Measurements from ENCODE around the gene SAPCD2.

DNA sequence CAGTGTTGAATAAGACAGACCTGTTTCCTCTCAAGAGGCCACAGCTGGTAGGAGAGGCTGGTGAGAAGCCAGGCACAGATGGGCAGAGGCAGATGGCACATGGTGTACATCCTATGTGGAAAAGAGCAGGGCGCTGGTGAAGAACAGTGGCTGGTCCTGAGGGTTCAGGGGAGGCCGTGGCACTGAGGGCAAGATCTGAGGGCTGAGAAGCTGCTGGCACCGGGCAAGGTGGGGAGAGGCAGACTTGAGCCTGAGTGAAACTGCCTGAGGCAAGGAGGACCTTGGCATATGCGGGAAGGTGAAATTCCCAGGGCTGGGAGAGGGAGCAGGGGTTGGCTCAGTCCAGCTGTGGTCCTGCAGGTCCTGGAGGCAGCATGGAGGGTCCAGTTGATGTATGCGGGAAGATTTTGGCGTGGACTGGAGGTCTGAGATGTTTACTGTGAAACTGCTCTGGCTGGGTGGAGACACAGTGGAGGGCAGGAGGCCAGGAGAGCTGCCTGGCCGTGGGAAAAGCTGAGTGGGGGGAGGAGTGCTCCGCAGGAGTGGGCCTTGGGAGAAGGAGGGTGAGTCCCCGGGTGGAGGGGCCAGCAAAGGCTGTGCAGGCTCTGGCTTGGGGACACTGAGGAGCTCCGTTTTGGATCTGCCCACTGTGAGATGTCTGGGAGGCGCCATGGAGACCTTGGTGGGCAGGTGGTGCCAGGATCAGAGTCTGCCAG is 19.0 kb upstream of the SAPCD2 start:
- TF ChIP-seq, protein P1, sequence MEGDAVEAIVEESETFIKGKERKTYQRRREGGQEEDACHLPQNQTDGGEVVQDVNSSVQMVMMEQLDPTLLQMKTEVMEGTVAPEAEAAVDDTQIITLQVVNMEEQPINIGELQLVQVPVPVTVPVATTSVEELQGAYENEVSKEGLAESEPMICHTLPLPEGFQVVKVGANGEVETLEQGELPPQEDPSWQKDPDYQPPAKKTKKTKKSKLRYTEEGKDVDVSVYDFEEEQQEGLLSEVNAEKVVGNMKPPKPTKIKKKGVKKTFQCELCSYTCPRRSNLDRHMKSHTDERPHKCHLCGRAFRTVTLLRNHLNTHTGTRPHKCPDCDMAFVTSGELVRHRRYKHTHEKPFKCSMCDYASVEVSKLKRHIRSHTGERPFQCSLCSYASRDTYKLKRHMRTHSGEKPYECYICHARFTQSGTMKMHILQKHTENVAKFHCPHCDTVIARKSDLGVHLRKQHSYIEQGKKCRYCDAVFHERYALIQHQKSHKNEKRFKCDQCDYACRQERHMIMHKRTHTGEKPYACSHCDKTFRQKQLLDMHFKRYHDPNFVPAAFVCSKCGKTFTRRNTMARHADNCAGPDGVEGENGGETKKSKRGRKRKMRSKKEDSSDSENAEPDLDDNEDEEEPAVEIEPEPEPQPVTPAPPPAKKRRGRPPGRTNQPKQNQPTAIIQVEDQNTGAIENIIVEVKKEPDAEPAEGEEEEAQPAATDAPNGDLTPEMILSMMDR (conservative IDR thresholded peaks at IDR 0.05) = no peak
- TF ChIP-seq ZFX (IDR thresholded peaks at IDR 0.05) = no peak
